Astrocyte of the cerebellum (primary cell): ENCODE measurements around the gene LMO7.

Experiments used
- DNase-seq: peaks from one replicate; pipeline ENCODE4 v3.0.0-alpha.2; 2011; ENCODE audit warnings: low read depth
- H3K4me3 ChIP-seq: 2 replicates; pipeline ENCODE4 v1.5.1; 2011; ENCODE audit warnings: mild to moderate bottlenecking, low read depth, low read length, moderate library complexity
- CTCF ChIP-seq: IDR thresholded peaks from 2 replicates; pipeline ENCODE4 v1.5.1; 2012; ENCODE audit warnings: low read length, low read depth, moderate library complexity, mild to moderate bottlenecking; ENCODE audit errors: missing control alignments
- in situ Hi-C: cut with HindIII; loops from 2 replicates; pipeline ENCODE4 v1.10.0; 2017; ENCODE audit warnings: low sequenced_read_pairs

The LMO7 gene

GRCh38 chr13:75860935-75861334, 224.8 kb downstream of the LMO7 start:
- TF ChIP-seq CTCF, result no peak
- no peak for DNase-seq
- H3K4me3 ChIP-seq, result no peak overlapping the region
- in situ Hi-C loops, result loop anchor here (10.0 to 25.0 kb wide), 2 partner anchors 614 to 1051 kb away; no protein-coding TSS in a partner anchor

DNA sequence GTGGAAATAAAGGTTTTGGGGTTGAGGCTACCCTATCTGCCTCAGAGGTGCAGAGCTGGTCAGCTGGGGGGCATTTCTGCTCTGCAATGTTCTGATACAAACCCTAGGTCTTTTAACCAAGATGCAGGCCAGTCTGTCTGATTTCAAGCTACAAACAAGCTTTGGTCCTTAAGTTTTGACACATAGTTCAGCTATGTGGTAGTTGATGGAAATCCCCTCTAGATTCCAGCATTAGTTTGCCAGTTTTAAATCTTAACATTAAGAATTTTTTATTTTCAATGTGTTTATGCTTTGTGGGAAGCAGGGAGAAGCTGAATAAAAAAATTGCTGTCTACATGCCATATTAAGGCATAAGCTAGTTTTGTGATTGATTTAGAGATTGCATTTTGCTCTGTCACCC, 225.7 kb downstream of the LMO7 start:
- no peak overlapping the region for H3K4me3 ChIP-seq
- TF ChIP-seq CTCF, result no peak
- DNase-seq, result no peak
- in situ Hi-C loops, result loop anchor here (10.0 to 25.0 kb wide), 2 partner anchors 613 to 1051 kb away; no protein-coding TSS in a partner anchor

DNA sequence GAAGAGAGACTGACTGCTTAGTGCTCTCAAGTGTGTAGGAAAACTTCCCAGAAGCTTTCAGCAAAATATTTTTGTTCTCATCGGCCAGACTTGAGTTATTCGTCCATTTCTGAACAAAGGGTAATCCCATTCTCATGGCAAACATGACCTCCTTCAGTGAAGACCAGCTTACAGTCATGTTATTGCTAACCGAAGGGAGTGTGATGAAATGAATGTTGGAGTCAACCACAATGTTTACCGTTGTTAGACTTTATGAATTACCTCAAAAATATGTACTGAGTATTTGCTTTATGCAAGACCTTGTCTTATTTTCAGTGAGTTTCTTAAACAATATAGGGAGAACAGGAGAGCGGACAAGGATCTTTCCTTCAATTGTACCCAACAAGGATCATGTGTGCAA, 228.6 kb downstream of the LMO7 start:
- no peak for DNase-seq
- in situ Hi-C loops, result loop anchor here (10.0 to 25.0 kb wide), 2 partner anchors 610 to 1048 kb away; no protein-coding TSS in a partner anchor
- no peak for TF ChIP-seq CTCF
- no peak overlapping the region for H3K4me3 ChIP-seq

DNA sequence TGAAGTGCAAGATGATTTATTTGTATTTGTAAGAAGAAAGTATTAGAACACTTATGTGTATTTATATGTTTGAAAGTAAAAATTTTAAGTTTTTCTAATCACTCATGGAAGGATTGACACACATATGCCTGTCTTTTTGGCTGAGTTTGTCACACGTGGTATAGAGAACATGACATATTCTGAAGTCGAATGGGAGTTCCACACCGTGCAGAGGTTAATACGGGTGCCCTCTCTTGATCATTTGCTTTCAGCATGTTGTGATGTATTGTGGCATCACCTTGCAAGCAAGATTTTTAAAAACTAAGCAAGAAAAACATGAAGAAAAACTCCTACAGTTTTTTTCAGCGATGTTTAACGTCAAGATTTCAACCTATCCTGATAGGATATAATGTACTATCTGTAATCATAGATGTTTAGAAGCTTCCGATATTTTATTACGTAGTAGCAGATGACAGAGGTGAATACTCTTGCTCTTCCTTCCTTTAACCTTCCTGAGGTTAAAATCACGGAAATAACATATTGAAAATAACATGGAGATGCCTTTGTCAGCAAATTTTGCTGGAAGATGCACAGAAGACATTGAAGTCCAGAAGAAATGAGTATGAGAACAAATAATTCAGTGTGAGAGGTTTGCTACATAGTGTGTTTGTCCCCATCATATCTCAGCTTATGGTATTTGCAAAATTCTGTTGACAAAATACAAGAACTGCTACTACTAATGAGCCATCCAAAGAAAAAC, 231.4 kb downstream of the LMO7 start:
- in situ Hi-C loops, result loop anchor here (10.0 to 25.0 kb wide), 2 partner anchors 607 to 1045 kb away; no protein-coding TSS in a partner anchor
- no peak for TF ChIP-seq CTCF
- no peak overlapping the region for H3K4me3 ChIP-seq
- no peak for DNase-seq

DNA sequence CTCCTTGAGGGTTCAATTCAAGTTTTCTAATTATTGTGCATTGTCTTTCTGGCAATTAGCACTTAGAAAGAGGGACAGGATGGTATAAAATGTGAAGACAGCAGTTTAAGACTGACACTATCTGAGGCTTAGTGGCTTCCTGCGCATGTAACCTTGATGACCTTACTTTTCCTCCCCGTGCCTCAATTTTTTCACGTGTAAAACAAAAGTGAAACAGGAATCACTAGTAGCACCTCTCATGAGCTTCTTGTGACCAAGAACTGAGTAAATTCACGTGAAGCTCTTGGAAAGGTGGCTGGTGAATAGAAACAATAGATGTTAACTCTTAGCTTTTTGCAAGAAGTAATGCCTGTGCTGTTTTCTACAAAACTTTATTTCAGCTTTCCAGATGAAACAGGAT, 233.9 kb downstream of the LMO7 start:
- H3K4me3 ChIP-seq, result no peak overlapping the region
- no peak for TF ChIP-seq CTCF
- in situ Hi-C loops, result loop anchor here (10.0 to 25.0 kb wide), 2 partner anchors 605 to 1042 kb away; no protein-coding TSS in a partner anchor
- no peak for DNase-seq

GRCh38 chr13:75870397-75870903, 234.3 kb downstream of the LMO7 start:
- no peak for DNase-seq
- H3K4me3 ChIP-seq, result no peak overlapping the region
- peak; percentile 66 for TF ChIP-seq CTCF
- in situ Hi-C loops, result loop anchor here (25.0 kb wide), 1 partner anchor 1042 kb away; no protein-coding TSS in a partner anchor
